Caco-2 (cell line): Measurements from ENCODE around the gene NINJ1. TPM values are rescaled to one million over a fixed set of nuclear protein-coding genes. Genes with fewer than 3 reads are reported as not detected.

ENCODE experiments used
- BruUV-seq: library from RNA; stranded (reverse); fragments of 400-500 nt; replicated peaks from 2 replicates; lab custom pipeline; 2021; lab: Mats Ljungman, UMichigan
- CTCF ChIA-PET: fragments of 300-600 bp; sonication (Branson Sonifier 250); formaldehyde crosslinking; loops from one replicate; lab custom pipeline; 2022; ENCODE audit warnings: antibody characterized with exemption; lab: Charles Lee
- POLR2A ChIA-PET: fragments of 300-600 bp; sonication (Branson Sonifier 250); formaldehyde crosslinking; loops from one replicate; lab custom pipeline; 2022; ENCODE audit warnings: antibody characterized with exemption; lab: Charles Lee
- DNase-seq, 2 experiments: peaks; one replicate each; pipeline versions ENCODE4 v3.0.0 to v3.0.0-alpha.2; 2020 to 2022
- H3K27me3 ChIP-seq: replicated peaks from 2 replicates; pipeline ENCODE4 v1.6.0; 2011; ENCODE audit warnings: low read length; ENCODE audit not compliant: control insufficient read depth, insufficient read depth
- H3K36me3 ChIP-seq: 2 replicates; pipeline ENCODE4 v1.5.1; 2011; ENCODE audit warnings: low read length; ENCODE audit not compliant: control insufficient read depth, insufficient read depth
- H3K4me1 ChIP-seq: fragments of 250-450 bp; sonication (Bioruptor Pico); 2 replicates; pipeline ENCODE4 v1.5.1; 2020; ENCODE audit warnings: mild to moderate bottlenecking
- H3K4me3 ChIP-seq: 2 replicates; pipeline ENCODE4 v1.5.1; 2011; ENCODE audit warnings: low read depth, mild to moderate bottlenecking, control low read depth, low read length
- H3K9me3 ChIP-seq: fragments of 250-450 bp; sonication (Bioruptor Pico); 2 replicates; pipeline ENCODE4 v1.5.1; 2020; ENCODE audit warnings: mild to moderate bottlenecking, moderate library complexity
- H3K27ac Mint-ChIP-seq: one replicate; pipeline ENCODE4 v1.8.0; 2022; ENCODE audit warnings: mixed read lengths; ENCODE audit not compliant: unreplicated experiment
- H3K27me3 Mint-ChIP-seq: one replicate; pipeline ENCODE4 v1.8.0; 2022; ENCODE audit warnings: mixed read lengths; ENCODE audit not compliant: insufficient read depth, unreplicated experiment
- H3K36me3 Mint-ChIP-seq: one replicate; pipeline ENCODE4 v1.8.0; 2022; ENCODE audit warnings: mild to moderate bottlenecking, mixed read lengths; ENCODE audit not compliant: insufficient read depth, unreplicated experiment
- H3K4me1 Mint-ChIP-seq: one replicate; pipeline ENCODE4 v1.8.0; 2022; ENCODE audit warnings: low read depth, mixed read lengths; ENCODE audit not compliant: unreplicated experiment
- H3K4me3 Mint-ChIP-seq: one replicate; pipeline ENCODE4 v1.8.0; 2022; ENCODE audit warnings: mild to moderate bottlenecking, moderate library complexity, mixed read lengths; ENCODE audit not compliant: unreplicated experiment
- H3K9me3 Mint-ChIP-seq: one replicate; pipeline ENCODE4 v1.8.0; 2022; ENCODE audit warnings: mixed read lengths; ENCODE audit not compliant: unreplicated experiment
- CTCF ChIP-seq, 2 experiments: fragments of 200-600 bp in 1 of 2; IDR thresholded peaks; 1 replicate in 1 of 2; 2 replicates in 1 of 2; pipeline versions ENCODE4 v1.5.1 to v1.8.0; 2011 to 2022; ENCODE audit warnings: antibody characterized with exemption in 1 of 2, control low read depth in 1 of 2, inconsistent platforms in 1 of 2, low read depth in 1 of 2, low read length in 1 of 2, mild to moderate bottlenecking in 1 of 2, moderate library complexity in 1 of 2; ENCODE audit not compliant: insufficient read depth in 1 of 2, severe bottlenecking in 1 of 2, unreplicated experiment in 1 of 2
- intact Hi-C: fragments of 100-400 bp; cut with micrococcal nuclease; formaldehyde crosslinking; loops from one replicate; pipeline ENCODE4 v1.10.0; 2022; ENCODE audit not compliant: unreplicated experiment
- total RNA-seq: library from RNA; stranded (reverse); gene quantifications from 2 replicates; pipeline ENCODE4 v1.2.3, GENCODE V29; 2022

NINJ1 gene
- total RNA-seq, 1 experiment from 2014 or later, result 35.6 TPM

- no peaks in the 10 kb centered on the region for H3K27me3 Mint-ChIP-seq
- no peaks in the 10 kb centered on the region for H3K4me1 Mint-ChIP-seq
These were observed 54.7 kb downstream of the NINJ1 start for GRCh38 chr9:93079371-93079770.

GRCh38 chr9:93077811-93078210, 56.2 kb downstream of the NINJ1 start:
- H3K27me3 ChIP-seq, result no peaks in the 10 kb centered on the region
- intact Hi-C loops, result no loop called here
- DNase-seq, result no peak
- H3K4me1 Mint-ChIP-seq, result no peaks in the 10 kb centered on the region
- no peak overlapping the region for H3K4me3 ChIP-seq
- no peak overlapping the region for H3K27ac Mint-ChIP-seq
- ChIA-PET CTCF (no interaction called here), POLR2A (no interaction called here)
- H3K36me3 ChIP-seq, result no peaks in the 10 kb centered on the region
- H3K9me3 ChIP-seq, result no peaks in the 10 kb centered on the region
- H3K36me3 Mint-ChIP-seq, result no peaks in the 10 kb centered on the region
- BruUV-seq, result no TSS peak
- H3K9me3 Mint-ChIP-seq, result no peaks in the 10 kb centered on the region
- no peak overlapping the region for H3K4me3 Mint-ChIP-seq
- no peaks in the 10 kb centered on the region for H3K4me1 ChIP-seq
- TF ChIP-seq CTCF (IDR thresholded peaks at IDR 0.05; ENCODE audit: insufficient read depth in 1 of 2, low read depth in 1 of 2, low read length in 1 of 2, severe bottlenecking in 1 of 2, unreplicated experiment in 1 of 2), result no peak
- H3K27me3 Mint-ChIP-seq, result no peaks in the 10 kb centered on the region

More at GRCh38 chr9:93079371-93079770, 54.7 kb downstream of the NINJ1 start:
- Mint-ChIP-seq H3K9me3 (no peaks in the 10 kb centered on the region), H3K36me3 (no peaks in the 10 kb centered on the region), H3K4me3 (no peak overlapping the region), H3K27ac (no peak overlapping the region)
- POLR2A ChIA-PET, result no interaction called here
- CTCF ChIA-PET, result no interaction called here
- H3K4me3 ChIP-seq, result no peak overlapping the region
- no peak for DNase-seq
- H3K27me3 ChIP-seq, result no peaks in the 10 kb centered on the region
- no peaks in the 10 kb centered on the region for H3K4me1 ChIP-seq
- BruUV-seq, result no TSS peak
- H3K9me3 ChIP-seq, result no peaks in the 10 kb centered on the region
- no peaks in the 10 kb centered on the region for H3K36me3 ChIP-seq
- intact Hi-C loops, result no loop called here
- no peak for TF ChIP-seq CTCF (IDR thresholded peaks at IDR 0.05; ENCODE audit: insufficient read depth in 1 of 2, low read depth in 1 of 2, low read length in 1 of 2, severe bottlenecking in 1 of 2, unreplicated experiment in 1 of 2)

- DNase-seq, result no peak
- Histone ChIP-seq H3K36me3 (no peaks in the 10 kb centered on the region), H3K9me3 (no peaks in the 10 kb centered on the region), H3K4me3 (no peak overlapping the region), H3K27me3 (no peaks in the 10 kb centered on the region), H3K4me1 (no peaks in the 10 kb centered on the region)
- intact Hi-C loops, result no loop called here
- ChIA-PET CTCF (no interaction called here), POLR2A (no interaction called here)
- Mint-ChIP-seq H3K9me3 (no peaks in the 10 kb centered on the region), H3K4me1 (no peaks in the 10 kb centered on the region), H3K27me3 (no peaks in the 10 kb centered on the region), H3K27ac (no peak overlapping the region), H3K4me3 (no peak overlapping the region), H3K36me3 (no peaks in the 10 kb centered on the region)
- TF ChIP-seq CTCF (IDR thresholded peaks at IDR 0.05; ENCODE audit: insufficient read depth in 1 of 2, low read depth in 1 of 2, low read length in 1 of 2, severe bottlenecking in 1 of 2, unreplicated experiment in 1 of 2), result no peak
- no TSS peak for BruUV-seq
These were observed 56.7 kb downstream of the NINJ1 start for GRCh38 chr9:93077367-93077766.
